8988T (cell line): ENCODE results near the gene USP26.
"Not testable (repeated sequence)": the region's sequence is repeated elsewhere in the genome, so short reads cannot be mapped to it uniquely, and the experiment has no call there.

Experiments
- DNase-seq: peaks from one replicate; pipeline ENCODE4 v3.0.0; 2011

The USP26 gene, protein sequence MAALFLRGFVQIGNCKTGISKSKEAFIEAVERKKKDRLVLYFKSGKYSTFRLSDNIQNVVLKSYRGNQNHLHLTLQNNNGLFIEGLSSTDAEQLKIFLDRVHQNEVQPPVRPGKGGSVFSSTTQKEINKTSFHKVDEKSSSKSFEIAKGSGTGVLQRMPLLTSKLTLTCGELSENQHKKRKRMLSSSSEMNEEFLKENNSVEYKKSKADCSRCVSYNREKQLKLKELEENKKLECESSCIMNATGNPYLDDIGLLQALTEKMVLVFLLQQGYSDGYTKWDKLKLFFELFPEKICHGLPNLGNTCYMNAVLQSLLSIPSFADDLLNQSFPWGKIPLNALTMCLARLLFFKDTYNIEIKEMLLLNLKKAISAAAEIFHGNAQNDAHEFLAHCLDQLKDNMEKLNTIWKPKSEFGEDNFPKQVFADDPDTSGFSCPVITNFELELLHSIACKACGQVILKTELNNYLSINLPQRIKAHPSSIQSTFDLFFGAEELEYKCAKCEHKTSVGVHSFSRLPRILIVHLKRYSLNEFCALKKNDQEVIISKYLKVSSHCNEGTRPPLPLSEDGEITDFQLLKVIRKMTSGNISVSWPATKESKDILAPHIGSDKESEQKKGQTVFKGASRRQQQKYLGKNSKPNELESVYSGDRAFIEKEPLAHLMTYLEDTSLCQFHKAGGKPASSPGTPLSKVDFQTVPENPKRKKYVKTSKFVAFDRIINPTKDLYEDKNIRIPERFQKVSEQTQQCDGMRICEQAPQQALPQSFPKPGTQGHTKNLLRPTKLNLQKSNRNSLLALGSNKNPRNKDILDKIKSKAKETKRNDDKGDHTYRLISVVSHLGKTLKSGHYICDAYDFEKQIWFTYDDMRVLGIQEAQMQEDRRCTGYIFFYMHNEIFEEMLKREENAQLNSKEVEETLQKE

GRCh38 chrX:133097031-133097430 lies at the start of gene USP26:
TSS of gene USP26 (minus strand) at chrX:133097109. CDS start at chrX:133028220, 68,889 bp downstream.
- no peak for DNase-seq

- no peak for DNase-seq
These were observed 37.4 kb upstream of the USP26 start for GRCh38 chrX:133134282-133134681.

DNA sequence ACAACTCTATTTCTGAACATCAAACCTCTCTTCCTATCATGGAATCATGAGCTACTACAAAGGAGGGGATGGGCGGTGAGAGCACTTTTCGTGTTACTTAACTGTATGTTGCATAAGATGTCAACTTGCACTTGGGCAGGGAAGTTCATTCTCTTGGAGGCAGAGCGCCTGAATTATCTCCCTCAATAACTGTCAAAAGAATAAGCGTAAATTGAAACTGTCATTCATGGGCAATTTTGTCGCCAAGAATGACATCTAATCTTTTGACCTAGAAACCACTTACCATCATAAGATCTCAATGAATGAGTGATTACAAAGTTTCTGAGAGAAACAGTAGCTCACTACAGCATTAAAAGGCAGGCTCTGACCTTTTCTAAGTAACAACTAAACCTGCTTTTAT lies 23.5 kb upstream of the USP26 start:
- DNase-seq = no peak

- DNase-seq = no peak
These were observed 2.7 kb downstream of the USP26 start for GRCh38 chrX:133094098-133094731.

GRCh38 chrX:133090236-133090809 lies 6.6 kb downstream of the USP26 start:
- DNase-seq = no peak

DNA sequence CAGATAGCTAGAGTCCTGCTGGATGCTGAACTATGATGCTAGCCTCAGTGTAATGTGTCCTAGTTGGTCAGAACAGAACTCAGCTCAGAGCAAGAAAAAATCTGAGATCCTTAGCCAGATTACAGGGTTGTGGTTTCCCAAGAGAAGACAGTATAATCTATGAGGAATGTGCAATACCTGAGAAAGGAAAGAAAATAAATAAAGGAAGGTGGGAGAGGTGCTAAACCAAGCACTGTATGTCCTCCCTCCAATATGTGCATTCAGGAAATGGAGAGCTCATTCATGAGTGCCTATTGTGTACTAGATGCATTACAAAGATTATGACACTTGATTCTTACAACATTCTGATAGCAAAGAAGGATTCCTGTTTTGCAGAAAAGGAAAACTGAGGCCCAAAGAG lies 7.5 kb downstream of the USP26 start:
- no peak for DNase-seq

GRCh38 chrX:133085785-133086184 lies 11.1 kb downstream of the USP26 start:
- DNase-seq = no peak

DNA sequence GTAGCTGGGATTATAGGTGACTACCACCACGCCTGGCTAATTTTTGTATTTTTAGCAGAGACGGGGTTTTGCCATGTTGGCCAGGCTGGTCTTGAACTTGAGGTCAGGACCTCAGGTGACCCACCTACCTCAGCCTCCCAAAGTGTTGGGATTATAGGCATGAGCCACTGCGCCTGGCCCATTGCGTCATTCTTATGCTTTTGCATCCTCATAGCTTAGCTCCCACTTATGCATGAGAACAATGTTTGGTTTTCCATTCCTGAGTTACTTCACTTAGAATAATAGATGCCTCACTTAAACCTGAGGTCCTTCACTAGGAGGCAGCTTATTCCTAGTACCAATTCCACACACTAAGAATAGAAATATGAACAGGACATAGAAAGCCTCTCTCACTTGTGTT lies 11.9 kb downstream of the USP26 start:
- not testable (repeated sequence) for DNase-seq

GRCh38 chrX:133083899-133084298 lies 13.0 kb downstream of the USP26 start:
- no peak for DNase-seq

DNA sequence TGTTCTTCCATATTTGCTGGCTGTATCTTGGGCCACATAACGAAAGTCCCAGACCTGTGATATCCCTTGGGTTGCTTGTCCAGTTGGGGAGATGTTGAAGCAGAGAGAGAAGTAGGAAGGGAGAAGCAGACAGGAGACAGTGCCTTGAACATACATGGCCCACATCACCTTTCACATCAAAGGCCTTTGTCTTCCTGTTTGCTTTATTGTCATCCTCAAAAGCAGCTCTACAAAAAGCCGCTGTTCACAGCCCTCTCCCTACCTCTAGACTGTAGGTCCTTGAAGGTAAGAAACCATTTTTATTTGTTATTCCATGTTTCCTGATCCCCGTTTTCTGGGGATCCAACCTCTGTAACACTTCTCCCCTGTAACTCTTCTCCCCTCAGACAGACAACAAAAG lies 14.9 kb downstream of the USP26 start:
- no peak for DNase-seq

DNA sequence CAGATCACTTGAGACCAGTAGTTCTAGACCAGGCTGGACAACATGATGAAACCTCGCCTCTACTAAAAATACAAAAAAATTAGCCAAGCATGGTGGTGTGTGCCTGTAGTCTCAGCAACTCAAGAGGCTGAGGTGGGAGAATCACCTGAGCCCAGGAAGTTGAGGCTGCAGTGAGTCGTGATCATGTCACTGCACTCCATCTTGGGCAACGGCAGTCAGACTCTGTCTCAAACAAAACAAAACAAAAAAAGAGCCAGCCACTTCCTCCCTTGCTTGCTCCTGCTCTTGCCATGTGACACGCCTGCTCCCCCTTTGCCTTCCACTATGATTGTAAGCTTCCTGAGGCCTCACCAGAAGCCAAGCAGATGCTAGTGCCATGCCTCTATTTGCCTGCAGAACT lies 19.1 kb downstream of the USP26 start:
- DNase-seq = not testable (repeated sequence)

DNA sequence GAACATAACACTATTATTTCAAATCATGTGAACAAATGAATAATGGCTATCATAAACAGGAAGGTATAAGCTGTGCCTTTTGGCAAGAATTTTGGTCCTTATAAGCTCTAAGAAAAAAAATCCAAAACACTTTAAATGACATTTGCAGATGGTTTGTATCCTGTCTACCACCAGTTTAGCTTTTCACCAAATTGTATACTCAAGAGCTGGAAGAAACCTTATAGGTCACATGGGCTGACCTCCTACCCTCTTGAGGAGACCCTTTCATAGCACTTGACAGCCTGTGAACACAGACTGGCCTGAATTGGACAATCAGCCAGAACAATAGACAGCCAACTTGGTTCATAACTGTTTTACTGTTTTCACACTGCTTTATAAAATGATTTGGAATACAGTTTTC lies 24.3 kb downstream of the USP26 start:
- no peak for DNase-seq

DNA sequence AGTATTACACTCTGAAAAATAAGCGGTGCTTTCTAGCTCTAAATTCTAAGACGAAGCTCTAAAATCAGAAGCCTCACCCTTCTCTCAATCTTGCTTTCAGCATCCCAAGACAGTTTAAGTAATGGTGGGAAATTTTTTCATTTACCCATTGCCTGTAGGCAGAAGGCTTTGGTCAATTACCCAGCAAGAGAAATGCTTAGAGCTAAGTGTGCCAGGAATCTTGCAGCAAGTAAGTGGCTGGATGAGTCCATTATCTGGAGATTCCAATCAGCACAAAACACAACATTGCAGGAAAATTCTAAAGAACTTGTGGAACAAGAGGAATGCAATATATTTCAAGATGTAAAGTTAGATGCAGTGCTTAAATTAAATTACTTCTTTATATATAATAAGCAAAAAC lies 28.4 kb downstream of the USP26 start:
- DNase-seq = no peak

- no peak for DNase-seq
These were observed 40.6 kb downstream of the USP26 start for GRCh38 chrX:133056341-133056740.

GRCh38 chrX:133054761-133055405 lies 42.0 kb downstream of the USP26 start:
- no peak for DNase-seq

- DNase-seq = no peak
These were observed 42.9 kb downstream of the USP26 start for GRCh38 chrX:133053861-133054598.

DNA sequence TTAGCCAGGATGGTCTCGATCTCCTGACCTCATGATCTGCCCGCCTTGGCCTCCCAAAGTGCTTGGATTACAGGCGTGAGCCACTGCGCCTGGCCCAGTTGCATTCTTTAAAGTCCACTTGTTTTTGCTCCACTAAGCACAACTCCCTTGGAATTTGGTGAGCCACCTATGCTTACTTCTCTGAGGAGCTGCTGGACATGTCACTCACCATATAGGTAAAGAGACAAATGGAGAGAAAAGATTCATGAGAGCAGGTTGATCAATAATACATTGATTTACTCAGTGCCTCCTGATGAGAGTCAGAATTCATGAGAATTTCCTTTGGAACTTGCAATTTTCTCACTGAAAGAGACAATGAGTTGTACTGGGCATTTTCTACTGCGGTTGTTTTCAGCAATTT lies 48.2 kb downstream of the USP26 start:
- no peak for DNase-seq

DNA sequence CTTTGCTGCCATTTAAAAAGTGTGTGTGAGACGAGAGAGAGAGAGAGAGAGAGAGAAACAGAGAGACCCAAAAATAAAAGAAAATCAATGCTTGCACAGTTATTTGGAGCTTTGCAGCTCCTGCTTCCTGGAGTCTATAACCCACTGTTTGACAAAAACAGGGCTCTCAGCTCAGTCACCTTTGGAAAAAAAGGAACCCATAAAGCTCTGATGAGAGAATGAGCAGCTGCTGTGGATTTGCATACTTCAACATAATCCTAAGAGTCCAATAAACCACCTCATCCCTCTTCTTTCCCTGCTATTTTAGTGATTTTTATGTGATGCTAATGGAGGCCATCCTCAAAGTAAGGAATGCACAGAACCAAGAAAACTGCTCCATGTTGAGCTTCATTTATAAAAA lies 50.3 kb downstream of the USP26 start:
- no peak for DNase-seq

DNA sequence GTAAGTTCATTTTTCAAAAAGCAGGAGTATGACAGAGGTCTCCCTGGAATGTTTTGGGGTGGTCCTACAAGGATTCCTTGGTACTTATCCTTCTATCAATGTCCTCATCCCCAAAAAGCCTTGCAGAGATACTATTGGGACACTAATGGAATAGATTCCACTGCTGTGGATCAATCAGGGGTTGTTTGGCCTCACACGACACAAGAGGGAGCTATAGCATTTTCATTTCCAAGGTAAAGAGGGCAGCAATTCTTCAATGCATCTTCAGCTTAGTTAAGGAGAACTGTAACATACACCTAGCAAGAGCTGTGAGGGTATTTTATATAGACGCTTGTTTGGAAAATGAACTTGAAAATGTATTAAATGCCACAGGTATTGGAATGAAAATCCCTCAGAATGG lies 50.9 kb downstream of the USP26 start:
- no peak for DNase-seq

GRCh38 chrX:133044145-133044786 lies 52.6 kb downstream of the USP26 start:
- not testable (repeated sequence) for DNase-seq

GRCh38 chrX:133042260-133042659 lies 54.6 kb downstream of the USP26 start:
- DNase-seq = no peak
